Osteocyte (in vitro differentiated cells): ENCODE data around the gene DPF1. TPM values are rescaled to one million over a fixed set of nuclear protein-coding genes. Genes with fewer than 3 reads are reported as not detected.
A peak's percentile ranks its signal among the peaks of the same experiment; 100 is the strongest.
"Not testable (repeated sequence)": the region's sequence is repeated elsewhere in the genome, so short reads cannot be mapped to it uniquely, and the experiment has no call there.

Experiments used
- DNase-seq: peaks from one replicate; pipeline ENCODE4 v3.0.0; 2021; ENCODE audit warnings: mixed read lengths; ENCODE audit not compliant: unreplicated experiment; ENCODE audit errors: extremely low spot score
- H3K27ac Mint-ChIP-seq: one replicate; pipeline ENCODE4 v1.8.0; 2021; ENCODE audit warnings: mild to moderate bottlenecking, mixed read lengths; ENCODE audit not compliant: unreplicated experiment
- H3K27me3 Mint-ChIP-seq: one replicate; pipeline ENCODE4 v1.8.0; 2021; ENCODE audit warnings: mixed read lengths; ENCODE audit not compliant: unreplicated experiment
- H3K36me3 Mint-ChIP-seq: one replicate; pipeline ENCODE4 v1.8.0; 2021; ENCODE audit warnings: mixed read lengths; ENCODE audit not compliant: unreplicated experiment
- H3K4me1 Mint-ChIP-seq: one replicate; pipeline ENCODE4 v1.8.0; 2021; ENCODE audit warnings: mixed read lengths; ENCODE audit not compliant: unreplicated experiment
- H3K4me3 Mint-ChIP-seq: one replicate; pipeline ENCODE4 v1.8.0; 2021; ENCODE audit warnings: mild to moderate bottlenecking, moderate library complexity, mixed read lengths; ENCODE audit not compliant: unreplicated experiment
- H3K9me3 Mint-ChIP-seq: one replicate; pipeline ENCODE4 v1.8.0; 2021; ENCODE audit warnings: mixed read lengths; ENCODE audit not compliant: unreplicated experiment
- total RNA-seq: library from RNA; stranded (reverse); gene quantifications from 2 replicates; pipeline ENCODE4 v1.2.1, GENCODE V29; 2021
- TF ChIP-seq, protein P1 (sequence below): fragments of 200-600 bp; sonication (generic); IDR thresholded peaks from 2 replicates; pipeline ENCODE4 v1.5.0; 2021; ENCODE audit warnings: antibody characterized with exemption, mild to moderate bottlenecking, moderate library complexity

Gene DPF1
- total RNA-seq, 1 donor from 2014 or later: 2.2 TPM

DNA sequence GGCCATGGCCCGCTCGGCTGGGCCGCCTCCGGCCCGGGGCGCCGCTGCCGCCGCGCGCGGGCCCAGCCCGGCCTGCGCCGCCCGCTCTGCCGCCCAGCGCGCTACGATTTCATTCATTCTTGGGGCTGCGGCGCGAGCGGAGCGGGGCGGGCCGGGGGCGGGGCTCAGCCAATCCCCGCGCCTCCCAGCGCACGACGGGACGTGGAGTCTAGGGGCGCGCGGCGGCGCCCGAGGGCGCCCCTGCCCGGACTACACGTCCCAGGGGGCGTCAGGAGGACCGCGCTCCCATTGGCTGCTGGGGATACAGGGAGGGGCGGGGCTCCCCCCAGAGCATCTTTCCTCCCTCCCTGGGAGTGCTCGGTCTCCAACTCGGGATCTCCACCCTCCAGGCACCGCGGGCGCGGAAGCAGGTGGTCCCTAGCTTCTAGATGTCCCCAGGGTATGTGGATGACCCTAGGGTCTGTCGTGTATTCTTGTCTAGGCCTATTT, 5.6 kb upstream of the DPF1 start:
- Mint-ChIP-seq H3K9me3 (no peaks in the 10 kb centered on the region), H3K27me3 (peaks cover 5% of the 10 kb centered on the region), H3K4me3 (peak overlapping the region; percentile 52), H3K36me3 (no peaks in the 10 kb centered on the region), H3K27ac (no peak overlapping the region), H3K4me1 (peaks cover 14% of the 10 kb centered on the region)
- DNase-seq: no peak
- TF ChIP-seq, protein P1, sequence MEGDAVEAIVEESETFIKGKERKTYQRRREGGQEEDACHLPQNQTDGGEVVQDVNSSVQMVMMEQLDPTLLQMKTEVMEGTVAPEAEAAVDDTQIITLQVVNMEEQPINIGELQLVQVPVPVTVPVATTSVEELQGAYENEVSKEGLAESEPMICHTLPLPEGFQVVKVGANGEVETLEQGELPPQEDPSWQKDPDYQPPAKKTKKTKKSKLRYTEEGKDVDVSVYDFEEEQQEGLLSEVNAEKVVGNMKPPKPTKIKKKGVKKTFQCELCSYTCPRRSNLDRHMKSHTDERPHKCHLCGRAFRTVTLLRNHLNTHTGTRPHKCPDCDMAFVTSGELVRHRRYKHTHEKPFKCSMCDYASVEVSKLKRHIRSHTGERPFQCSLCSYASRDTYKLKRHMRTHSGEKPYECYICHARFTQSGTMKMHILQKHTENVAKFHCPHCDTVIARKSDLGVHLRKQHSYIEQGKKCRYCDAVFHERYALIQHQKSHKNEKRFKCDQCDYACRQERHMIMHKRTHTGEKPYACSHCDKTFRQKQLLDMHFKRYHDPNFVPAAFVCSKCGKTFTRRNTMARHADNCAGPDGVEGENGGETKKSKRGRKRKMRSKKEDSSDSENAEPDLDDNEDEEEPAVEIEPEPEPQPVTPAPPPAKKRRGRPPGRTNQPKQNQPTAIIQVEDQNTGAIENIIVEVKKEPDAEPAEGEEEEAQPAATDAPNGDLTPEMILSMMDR: no peak

DNA sequence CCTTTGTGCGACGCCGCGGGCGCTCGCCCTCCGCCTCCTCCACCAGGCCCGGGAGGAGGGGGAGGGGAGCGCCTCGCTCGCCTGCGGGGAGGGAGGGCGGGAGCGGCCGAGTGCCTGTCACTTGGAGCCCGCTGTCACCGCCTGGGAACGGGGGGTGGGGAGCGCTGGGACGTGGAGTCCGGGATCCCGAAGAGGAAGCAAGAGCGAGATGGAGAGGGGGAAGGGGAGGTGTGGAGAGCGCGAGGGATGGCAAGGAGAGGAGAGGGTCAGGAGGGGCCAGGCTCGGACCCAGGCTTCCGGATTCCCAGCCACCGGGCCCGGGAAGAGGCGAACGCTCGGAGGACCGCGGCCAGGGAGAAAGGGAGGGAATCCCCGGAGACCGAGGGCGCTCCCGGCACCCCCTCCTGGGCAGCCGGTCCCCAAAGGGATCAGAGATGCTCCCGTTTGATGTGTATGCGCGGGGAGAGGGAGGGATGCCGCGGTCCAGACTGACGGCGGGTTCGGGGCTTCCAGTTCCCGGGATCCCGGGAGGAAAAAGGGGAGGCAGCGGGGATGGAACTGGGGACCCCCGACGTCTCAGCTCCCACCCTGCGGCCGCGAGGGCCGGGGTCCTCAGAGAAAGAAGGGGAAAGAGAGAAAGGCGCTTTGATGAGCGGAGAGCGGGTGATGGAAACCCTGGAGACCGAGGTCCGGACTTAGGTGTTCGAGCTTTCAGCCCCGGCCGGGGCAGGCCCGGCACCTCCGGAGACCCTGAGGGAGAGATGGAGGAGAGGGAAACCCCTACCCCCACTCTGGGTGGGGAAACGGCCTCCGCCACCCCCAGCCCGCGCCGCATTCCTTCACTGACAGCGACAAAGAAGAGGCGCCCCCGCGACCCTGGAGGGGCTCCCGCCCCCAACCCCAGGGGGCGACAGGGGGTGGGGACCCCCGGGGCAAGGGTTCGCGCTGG, 4.7 kb upstream of the DPF1 start:
- Mint-ChIP-seq H3K4me1 (peaks cover 21% of the 10 kb centered on the region), H3K9me3 (no peaks in the 10 kb centered on the region), H3K27ac (no peak overlapping the region), H3K4me3 (peak overlapping the region; percentile 72), H3K36me3 (no peaks in the 10 kb centered on the region), H3K27me3 (peaks cover 5% of the 10 kb centered on the region)
- TF ChIP-seq, protein P1: no peak
- no peak for DNase-seq

DNA sequence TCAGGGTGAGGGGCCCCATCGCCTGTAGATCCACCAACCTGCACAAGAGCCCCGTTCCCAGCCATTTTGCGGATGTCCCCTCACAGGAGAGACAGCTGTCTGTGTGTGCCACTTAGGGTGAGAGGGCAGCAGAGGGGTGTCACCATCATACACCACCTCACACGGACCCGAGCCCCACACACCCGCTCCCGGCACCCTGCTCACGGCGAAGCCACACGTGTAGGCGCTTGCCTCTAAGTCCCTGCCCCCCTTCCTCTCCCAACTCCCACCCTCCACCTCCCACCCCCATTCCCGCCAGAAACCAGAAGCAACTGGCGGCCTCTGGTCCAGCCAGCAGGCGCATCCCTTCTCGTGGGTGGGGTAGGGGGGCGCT, 4.0 kb upstream of the DPF1 start:
- DNase-seq: no peak
- Mint-ChIP-seq H3K36me3 (no peaks in the 10 kb centered on the region), H3K27me3 (peaks cover 5% of the 10 kb centered on the region), H3K9me3 (no peaks in the 10 kb centered on the region), H3K4me3 (peak overlapping the region; percentile 40), H3K27ac (no peak overlapping the region), H3K4me1 (peaks cover 27% of the 10 kb centered on the region)
- TF ChIP-seq, protein P1: no peak

DNA sequence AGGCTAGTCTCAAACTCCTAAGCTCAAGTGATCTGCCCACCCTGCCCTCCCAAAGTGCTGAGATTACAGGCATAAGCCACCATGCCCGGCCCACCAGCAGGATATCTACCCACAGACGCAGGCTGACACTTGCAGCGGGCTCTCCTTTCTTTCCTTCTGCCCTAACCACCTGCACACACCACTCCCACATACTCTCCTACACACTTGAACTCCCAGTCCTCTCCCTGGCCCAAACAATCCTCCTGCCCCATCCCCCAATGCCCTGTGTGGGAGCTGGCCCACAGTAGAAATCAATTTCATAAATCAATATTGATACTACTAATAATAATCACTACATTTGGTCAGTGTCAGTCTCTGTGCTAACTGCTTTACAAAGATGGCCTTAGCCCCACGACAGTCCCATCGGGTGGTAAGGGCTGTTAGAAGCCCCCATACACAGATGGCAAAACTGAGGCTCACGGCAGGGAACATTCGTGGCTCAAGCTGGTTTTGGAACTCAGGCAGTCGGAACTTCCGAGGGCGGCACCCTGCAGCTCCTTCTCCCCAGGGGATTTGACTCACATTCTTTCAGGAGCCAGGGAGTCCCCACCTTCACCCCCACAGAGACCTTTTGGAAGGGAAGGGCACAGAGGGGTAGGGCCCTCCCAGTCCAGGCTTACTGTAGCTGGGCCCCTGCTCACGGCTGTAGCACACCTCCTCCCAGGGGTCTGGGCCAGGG, 3.4 kb upstream of the DPF1 start:
- Mint-ChIP-seq H3K27me3 (peaks cover 5% of the 10 kb centered on the region), H3K4me3 (peak overlapping the region; percentile 40), H3K27ac (no peak overlapping the region), H3K4me1 (peaks cover 27% of the 10 kb centered on the region), H3K36me3 (no peaks in the 10 kb centered on the region), H3K9me3 (no peaks in the 10 kb centered on the region)
- no peak for DNase-seq
- TF ChIP-seq, protein P1: no peak

DNA sequence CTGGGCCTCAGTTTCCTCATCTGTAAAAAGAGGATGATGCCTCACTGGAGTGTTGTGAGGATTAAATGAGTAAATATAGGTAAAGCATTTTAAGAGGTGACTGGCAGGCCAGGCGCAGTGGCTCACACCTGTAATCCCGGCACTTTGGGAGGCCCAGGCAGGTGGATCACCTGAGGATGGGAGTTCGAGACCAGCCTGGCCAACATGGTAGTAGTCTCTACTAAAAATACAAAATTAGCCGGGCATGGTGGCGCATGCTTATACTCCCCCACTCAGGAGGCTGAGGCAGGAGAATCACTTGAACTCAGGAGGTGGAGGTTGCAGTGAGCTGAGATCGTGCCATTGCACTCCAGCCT, 819 bp upstream of the DPF1 start:
- Mint-ChIP-seq H3K4me1 (peaks cover 25% of the 10 kb centered on the region), H3K4me3 (peak overlapping the region; percentile 63)
- not testable (repeated sequence) for H3K27ac Mint-ChIP-seq, DNase-seq, H3K27me3 Mint-ChIP-seq, H3K9me3 Mint-ChIP-seq, H3K36me3 Mint-ChIP-seq
